HFF-Myc (cell line): ENCODE data around the gene TAF10.

Experiments
- DNase-seq: peaks from one replicate; pipeline ENCODE4 v3.0.0-alpha.2; 2011; ENCODE audit warnings: low read depth; ENCODE audit errors: extremely low read depth
- H3K4me3 ChIP-seq: replicated peaks from 2 replicates; pipeline ENCODE4 v1.5.1; 2011; ENCODE audit warnings: low read depth, mild to moderate bottlenecking, control low read depth, low read length
- TF ChIP-seq, protein P1 (sequence below): IDR thresholded peaks from 2 replicates; pipeline ENCODE4 v1.5.1; 2012; ENCODE audit warnings: mild to moderate bottlenecking, low read depth, low read length, control low read depth; ENCODE audit errors: missing control alignments

Gene TAF10

DNA sequence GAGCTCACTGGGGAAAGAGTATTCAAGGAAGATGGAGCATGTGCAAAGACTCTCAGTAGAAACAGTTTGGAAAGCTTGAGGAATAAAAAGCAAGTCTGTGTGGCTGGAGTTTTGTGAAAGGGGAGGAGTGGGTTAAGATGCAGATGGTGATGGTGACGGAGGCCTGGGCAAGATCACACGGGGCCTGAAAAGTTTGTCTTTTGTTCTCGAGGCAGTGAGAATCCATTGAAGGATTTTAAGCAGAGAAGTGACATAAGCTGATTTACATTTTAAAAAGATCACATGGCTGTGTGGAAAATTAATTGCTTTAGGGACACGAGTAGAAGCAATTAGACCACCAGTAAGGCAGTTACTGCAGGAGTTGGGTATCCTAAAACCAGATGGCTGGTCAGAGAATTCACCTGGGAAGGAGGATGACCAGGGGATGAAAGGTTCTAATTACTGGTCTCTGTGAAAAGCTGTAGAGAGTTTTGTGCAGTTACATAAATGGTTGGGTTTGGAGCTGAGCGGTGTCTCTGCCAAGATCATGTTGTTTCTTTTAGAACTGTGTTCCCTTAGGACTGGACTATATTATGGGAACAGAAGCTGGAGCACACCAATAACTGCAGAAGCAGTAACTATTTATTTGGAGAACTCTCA, 15.7 kb downstream of the TAF10 start:
- DNase-seq: no peak
- no peak overlapping the region for H3K4me3 ChIP-seq
- TF ChIP-seq, protein P1, sequence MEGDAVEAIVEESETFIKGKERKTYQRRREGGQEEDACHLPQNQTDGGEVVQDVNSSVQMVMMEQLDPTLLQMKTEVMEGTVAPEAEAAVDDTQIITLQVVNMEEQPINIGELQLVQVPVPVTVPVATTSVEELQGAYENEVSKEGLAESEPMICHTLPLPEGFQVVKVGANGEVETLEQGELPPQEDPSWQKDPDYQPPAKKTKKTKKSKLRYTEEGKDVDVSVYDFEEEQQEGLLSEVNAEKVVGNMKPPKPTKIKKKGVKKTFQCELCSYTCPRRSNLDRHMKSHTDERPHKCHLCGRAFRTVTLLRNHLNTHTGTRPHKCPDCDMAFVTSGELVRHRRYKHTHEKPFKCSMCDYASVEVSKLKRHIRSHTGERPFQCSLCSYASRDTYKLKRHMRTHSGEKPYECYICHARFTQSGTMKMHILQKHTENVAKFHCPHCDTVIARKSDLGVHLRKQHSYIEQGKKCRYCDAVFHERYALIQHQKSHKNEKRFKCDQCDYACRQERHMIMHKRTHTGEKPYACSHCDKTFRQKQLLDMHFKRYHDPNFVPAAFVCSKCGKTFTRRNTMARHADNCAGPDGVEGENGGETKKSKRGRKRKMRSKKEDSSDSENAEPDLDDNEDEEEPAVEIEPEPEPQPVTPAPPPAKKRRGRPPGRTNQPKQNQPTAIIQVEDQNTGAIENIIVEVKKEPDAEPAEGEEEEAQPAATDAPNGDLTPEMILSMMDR: no peak

DNA sequence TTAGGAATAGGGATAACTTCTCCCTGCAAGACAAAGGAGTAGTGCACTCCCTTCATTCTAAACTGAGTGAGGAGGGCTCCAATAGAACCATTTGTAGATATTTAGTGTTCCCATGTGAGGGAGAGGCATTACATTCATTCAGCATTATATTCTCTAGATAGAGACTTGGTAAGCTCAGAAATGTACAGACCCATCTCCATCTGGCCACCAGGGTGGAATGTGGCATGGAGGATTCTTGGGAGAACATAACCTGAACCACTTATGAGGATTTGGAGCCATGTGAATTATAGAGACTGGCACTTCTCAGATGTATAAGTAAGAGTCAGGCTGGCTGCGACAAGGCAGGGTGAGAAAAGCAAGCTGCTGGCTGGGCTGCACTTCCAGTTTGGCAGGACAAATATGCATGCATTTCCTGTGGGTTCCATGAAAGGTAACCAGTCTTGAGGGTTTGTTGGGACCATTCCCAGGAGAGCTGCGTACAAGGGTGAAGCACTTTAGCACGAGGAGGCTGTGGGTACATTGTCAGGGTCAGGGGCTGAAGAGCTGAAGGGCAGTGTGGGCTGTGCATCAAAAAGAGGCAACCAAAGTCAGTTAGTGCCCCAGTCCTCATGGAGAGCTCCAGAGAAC, 17.8 kb downstream of the TAF10 start:
- no peak for DNase-seq
- H3K4me3 ChIP-seq: no peak overlapping the region
- TF ChIP-seq, protein P1: no peak

DNA sequence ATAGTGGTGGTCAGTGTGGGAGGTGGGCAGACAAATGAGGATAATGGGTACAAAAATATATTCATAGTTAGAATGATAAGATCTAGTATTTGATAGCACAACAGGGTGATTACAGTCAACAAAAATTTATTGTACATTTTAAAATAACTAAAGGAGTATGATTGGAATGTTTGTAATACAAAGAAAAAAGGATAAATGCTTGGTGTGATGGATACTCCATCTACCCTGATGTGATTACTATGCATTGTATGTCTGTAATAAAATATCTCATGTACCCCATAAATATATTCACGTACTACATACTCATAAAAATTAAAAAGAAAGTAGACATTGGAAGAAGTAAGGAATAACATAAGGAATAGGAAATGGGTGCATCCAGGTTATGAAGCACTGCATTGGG, 24.0 kb downstream of the TAF10 start:
- no peak overlapping the region for H3K4me3 ChIP-seq
- DNase-seq: no peak
- TF ChIP-seq, protein P1: no peak

DNA sequence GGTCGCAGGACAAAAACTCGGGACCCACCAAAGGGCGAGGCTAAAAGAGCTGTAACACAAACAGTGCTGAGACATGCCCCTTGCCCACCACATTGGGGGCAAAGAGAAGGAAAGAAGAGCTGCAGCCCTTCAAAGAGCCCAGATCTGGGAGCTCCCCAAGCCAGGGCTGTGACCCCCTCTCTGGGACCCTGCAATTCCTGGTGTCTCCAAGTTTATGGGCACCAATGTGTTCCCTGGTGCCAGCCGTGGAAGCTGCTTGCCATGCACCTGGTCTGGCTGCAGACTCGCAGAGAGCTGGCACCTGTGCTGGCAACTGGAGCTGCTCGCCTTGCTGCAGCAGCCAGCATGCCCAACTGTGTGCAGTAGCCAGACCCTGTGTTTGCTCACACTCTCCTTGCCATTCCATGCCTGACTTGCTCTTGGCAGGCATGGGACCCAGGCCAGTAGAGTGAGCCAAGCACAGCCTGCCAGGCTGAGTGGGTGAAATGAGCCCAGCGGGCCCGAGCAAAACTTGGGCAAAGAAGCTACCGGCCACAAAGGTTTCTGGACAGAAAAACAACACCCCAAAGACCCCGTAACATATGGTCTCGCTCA, 24.6 kb downstream of the TAF10 start:
- no peak for DNase-seq
- TF ChIP-seq, protein P1: no peak
- no peak overlapping the region for H3K4me3 ChIP-seq

DNA sequence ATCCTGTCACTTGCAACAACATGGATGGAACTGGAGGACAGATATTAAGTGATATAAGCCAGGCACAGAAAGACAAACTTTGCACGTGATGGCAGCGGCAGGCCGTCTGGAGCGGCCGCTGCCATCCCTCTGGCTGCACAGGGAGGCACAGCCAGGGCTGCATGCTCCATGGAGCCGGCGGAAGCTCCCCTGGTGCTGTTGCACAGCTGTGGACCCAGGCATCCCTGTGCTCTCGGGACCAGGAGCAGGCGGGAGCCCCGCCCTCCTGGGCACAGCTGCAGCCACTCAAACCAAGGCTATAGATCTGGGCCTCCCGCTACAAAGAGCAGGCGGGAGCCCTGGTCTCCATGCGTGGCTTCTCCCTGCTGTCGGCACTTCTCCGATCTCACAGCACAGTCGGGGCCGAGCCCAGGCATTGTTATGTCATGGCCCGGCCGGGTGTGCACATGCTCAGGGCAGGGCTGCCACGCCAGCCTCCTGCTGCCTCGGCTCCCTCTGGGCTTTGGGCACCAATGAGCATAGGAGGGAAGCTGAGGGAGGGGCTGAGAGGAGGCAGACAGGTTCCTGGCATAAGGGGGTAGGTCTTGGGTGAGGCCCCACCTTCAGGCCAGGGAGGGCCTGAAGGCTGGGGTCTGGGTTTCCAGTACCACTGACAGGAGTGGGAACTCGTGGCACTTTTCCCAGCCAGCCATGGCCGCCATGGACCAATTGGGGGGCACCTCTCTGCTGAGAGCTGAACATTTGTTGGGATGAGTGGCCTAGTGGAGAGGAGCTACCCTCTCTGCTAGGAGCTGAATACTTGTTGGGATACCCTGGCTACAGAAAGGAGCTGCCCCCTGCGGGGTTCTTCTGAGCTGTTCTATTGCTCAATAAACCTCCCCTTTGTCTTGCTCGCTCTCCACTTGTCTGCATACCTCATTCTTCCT, 25.3 kb downstream of the TAF10 start:
- DNase-seq: no peak
- TF ChIP-seq, protein P1: no peak
- no peak overlapping the region for H3K4me3 ChIP-seq

DNA sequence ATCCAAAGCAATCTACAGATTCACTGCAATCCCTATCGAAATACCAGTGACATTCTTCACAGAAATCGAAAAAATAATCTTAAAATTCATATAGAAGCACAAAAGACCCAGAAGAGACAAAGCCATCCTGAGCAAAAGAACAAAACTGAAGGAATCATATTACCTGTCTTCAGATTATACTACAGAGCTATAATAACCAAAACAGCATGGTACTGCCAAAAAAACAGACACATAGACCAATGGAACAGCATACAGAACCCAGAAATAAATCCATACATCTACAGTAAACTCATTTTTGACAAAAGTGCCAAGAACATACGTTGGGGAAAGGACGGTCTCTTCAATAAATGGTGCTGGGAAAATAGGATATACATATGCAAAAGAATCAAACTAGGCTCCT, 27.5 kb downstream of the TAF10 start:
- H3K4me3 ChIP-seq: no peak overlapping the region
- no peak for DNase-seq
- TF ChIP-seq, protein P1: no peak
